GM19324 (cell line): ENCODE data around the gene IP6K3.
A peak's percentile ranks its signal among the peaks of the same experiment; 100 is the strongest.

ENCODE experiments used
- ATAC-seq: cut with Tn5 transposase; IDR thresholded peaks from one replicate; pipeline ENCODE4 v1.9.1; 2021; ENCODE audit warnings: mild to moderate bottlenecking, moderate library complexity; ENCODE audit not compliant: unreplicated experiment, low FRiP score

Gene IP6K3

DNA sequence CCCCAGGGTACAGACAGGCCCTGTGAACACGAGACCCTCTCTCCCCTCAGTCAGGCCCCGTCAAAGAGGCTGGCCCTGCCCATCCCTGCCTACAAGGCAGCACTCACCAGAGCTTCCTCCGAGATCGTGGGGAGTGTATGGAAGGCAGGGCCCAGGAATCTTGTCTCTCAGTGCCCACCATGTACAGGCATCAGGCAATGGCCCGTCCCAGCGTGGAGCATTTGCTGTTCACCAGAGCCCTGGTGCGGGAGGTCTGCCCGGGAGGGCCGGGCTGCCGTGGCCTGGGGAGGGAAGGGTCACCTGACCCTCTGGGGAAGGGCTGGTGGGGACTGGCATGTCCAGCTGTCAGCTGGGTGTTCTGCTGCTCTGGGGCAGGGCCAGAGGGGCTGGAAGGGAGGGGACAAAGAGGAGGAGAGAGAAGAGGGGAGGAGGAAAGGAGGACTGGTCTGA is at the start of gene IP6K3:
Gene IP6K3 (minus strand): TSS at position 255 of the 450 bp plus-strand sequence. CDS start 11,429 bp downstream, outside the sequence.
- ATAC-seq = no peak

DNA sequence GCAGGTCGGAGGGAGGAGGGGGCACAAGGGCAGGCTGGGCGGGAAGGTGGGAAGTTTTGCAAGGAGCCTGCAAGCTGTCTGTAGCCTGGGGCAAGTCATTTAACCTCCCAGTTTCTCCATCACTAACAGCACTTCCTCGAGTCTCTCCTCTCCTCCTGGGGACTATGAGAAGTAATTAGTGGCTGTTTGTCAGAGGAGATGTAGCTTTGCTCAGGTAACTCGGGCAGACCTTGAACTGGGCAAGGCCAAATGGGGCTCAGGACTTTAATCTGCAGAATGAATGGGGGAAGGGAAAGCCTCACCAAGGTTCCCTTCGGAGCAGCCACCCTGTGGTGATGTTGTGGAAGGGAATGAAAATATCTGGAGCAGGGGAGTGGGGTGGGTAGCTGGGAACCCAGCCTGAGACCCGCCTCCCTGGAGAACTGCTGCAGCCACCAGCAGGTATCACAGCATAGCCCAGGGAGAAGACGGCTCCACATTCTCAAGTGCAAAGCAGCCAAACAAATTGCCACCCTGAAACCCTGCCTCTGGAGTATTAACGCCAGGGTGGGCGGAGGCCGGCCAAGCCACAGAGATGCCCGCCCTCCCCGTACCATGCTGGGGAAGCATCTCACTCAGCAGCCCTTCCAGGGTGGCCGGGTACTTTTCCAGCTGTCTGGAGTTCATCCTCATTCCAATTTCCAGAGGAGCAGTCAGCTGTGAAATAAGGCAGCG is 48.4 kb upstream of the IP6K3 start:
- no peak for ATAC-seq

DNA sequence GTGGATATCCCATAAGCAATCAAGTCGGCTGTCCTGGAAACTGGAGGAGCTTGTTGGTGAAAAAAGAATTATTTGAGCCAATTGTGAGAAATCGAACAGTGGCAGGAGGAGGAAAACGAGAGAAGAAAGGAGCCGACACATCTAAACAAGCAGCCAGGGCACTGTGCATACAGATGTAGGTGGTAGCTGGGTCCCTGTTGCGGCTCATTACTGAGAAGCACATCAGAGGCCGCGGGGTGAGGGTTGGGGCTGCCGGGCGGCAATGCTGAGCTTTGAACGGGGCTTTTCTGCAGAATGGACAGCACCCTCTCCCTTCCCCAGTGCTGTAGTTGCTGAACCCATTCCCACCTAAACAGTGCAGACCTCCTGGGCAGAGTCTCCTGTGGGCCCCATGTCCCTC is 46.3 kb upstream of the IP6K3 start:
- no peak for ATAC-seq

GRCh38 chr6:33791620-33792019 is 44.9 kb upstream of the IP6K3 start:
- no peak for ATAC-seq

GRCh38 chr6:33790910-33791309 is 44.2 kb upstream of the IP6K3 start:
- no peak for ATAC-seq

DNA sequence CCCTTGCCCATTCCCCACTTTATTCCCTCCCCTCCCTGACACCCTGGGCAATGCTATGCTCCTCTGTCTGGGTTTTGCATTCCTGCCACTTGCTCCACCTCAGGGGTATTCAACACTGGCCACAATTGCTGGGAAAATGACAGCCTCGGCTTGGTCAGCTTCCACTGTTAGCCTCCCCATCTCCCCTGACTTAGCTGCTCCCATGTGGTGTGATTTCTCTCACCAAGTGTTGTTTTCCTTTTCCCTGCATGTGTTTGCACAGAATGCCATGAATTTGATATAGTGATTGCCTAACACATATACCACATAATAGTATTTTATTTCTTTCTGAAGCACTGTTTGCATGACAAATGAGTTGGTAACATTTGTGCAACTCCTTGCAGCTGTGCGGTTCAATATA is 43.7 kb upstream of the IP6K3 start:
- no peak for ATAC-seq

DNA sequence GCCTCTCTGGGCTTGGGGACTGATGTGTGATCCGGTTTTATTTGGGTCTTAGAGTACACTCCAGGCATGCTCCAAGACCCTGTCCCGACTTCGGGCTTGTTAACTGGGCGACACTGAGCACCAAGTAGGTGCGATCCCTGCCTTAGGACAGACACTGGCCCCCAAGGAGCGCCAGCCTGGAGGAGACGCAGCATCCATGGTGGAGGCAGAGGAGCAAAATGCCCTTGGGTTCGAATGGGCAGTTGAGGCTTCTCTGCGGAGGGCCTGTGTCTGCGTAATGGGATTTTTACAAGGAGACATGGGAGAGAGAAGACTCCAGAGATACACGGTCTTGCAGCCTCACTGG is 42.8 kb upstream of the IP6K3 start:
- no peak for ATAC-seq

DNA sequence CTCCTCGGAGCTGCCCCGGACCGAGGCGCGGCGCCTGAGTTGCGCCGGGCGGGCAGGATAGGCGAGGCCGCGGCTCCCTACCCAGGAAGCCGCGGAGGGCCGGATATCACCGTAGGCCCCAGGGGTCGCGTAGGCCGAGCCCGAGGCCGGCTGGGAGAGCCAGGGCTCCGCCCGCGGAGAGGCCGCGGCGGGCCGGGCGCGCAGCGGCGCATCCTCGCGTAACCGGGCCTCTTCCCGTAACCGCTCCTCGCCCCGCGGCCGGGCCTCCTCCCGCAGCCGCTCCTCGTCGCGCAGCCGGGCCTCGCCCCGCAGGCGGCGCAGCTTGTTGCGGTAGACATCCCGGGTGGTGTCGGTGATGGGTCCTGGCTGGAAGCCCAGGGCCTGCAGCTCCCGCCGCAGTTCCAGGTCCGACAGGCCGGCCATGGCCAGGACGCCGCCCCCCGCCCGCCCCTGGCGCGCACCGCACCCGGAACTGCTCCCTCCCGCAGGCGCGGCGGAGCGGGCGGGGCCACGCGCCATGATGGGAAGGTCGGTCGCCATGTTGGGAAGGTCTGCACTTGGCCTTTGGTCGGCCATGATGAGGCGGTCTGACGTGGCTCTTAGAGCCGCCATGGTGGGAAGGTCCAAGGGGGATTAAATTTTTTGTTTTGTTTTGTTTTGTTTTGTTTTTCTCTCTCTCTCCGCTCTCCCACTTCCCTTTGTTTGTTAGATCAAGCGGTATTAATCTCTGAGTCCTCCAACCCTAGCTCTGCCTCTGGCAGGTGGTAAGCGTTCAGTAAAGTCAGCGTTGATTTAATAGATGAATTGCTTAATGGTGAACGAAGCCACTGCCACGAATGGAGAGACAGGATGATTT is 42.2 kb upstream of the IP6K3 start, which contains the start of gene LEMD2:
Gene LEMD2 (minus strand): TSS at position 437 of the 856 bp plus-strand sequence. CDS start 14 bp downstream, at position 423.
- ATAC-seq = peak; percentile 91

DNA sequence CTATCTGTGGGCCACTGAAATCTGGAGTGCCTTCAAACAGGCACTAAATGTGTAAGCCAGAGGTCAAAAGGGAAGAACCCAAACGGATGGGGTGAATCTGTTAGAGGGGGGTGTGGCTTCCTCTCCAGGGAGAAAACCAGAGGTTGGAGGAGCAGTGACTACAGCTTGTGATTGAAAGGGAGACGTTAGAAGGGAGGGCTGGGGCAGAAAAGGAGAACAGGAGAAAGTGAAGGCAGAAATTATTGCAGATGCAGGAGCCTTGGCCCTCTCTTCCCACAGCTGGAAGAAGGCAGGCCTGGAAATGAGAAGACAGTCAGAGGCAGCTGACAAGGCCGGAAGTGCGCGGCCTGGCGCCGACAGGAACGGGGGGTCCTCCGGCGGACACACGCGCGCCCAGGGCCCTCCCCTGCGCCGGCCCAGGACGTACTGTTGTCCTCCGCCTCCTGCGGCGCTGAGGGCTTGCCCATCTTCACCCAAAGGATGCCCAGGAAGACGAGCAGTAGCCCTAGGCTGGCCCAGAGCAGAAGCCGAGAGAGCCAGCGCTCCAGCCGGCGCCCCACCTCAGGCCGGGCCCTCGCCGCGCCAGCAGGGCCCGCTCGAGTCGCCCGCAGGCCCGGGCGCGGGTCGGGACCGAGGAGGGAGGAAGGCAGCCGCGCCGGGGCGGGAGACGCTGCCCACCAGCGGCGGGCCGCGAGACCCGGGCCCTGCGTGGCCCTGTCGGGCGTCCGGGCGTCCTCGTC is 41.4 kb upstream of the IP6K3 start:
- peak; percentile 51 for ATAC-seq

- ATAC-seq = no peak
These were observed 40.7 kb upstream of the IP6K3 start for GRCh38 chr6:33787346-33787953.

GRCh38 chr6:33786736-33787135 is 40.0 kb upstream of the IP6K3 start:
- ATAC-seq = no peak

DNA sequence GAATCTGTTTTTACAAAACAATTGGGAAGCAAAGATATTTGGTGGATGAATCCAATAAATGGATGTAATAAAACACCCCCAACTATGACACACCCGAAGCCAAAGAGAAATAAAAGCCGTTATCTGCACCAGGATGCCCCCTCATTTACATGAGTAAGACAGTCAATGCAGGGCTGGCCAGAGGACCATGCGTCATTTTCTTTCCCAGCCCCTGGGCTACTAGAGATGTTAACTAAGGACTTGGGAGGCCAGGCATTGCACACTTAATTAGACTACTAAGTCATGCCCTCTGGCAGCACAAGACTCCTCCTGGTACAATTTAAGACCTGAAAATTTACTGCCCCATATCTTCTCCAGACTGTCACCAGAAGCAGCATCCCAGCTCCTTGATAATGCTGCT is 39.1 kb upstream of the IP6K3 start:
- ATAC-seq = no peak

DNA sequence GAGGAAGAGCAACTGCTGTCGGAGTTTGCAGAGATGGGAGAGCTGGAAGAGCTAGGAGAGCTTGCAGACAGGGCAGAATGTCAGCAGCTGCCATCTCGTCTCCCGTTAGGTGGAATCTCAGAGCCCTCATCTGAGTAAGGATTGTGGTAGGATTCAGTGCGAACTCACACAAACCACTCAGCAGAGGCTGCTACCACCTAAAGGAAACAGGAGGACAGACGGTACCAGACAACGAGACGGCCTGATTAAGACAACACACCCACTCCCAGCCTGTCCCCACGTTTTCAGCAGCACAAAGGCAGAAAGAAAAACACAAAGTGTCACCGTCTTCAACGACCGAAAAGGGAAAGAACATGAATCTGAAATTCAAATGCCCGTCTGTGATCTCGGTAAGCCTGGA is 38.1 kb upstream of the IP6K3 start:
- ATAC-seq = no peak

GRCh38 chr6:33783781-33784520 is 37.2 kb upstream of the IP6K3 start:
- no peak for ATAC-seq

DNA sequence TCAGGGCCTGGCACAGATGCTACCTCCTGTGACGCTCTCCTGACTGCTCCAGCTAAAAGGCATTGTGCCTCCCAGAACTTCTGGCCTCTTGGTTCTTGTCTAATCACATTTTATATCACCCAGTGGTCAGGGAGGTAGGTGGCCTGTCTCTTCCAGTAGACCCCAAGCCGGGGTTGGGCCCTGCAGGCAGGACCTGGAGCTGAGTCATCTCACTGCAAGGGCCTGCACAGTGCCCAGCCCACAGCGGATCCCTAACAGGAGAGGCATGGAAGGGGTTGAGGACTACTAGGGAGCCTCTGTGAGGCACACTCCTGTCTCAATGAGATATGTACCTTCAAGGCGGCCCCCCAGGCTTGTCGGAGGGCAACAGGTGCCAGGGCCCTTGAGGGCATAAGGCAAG is 35.9 kb upstream of the IP6K3 start:
- ATAC-seq = no peak

DNA sequence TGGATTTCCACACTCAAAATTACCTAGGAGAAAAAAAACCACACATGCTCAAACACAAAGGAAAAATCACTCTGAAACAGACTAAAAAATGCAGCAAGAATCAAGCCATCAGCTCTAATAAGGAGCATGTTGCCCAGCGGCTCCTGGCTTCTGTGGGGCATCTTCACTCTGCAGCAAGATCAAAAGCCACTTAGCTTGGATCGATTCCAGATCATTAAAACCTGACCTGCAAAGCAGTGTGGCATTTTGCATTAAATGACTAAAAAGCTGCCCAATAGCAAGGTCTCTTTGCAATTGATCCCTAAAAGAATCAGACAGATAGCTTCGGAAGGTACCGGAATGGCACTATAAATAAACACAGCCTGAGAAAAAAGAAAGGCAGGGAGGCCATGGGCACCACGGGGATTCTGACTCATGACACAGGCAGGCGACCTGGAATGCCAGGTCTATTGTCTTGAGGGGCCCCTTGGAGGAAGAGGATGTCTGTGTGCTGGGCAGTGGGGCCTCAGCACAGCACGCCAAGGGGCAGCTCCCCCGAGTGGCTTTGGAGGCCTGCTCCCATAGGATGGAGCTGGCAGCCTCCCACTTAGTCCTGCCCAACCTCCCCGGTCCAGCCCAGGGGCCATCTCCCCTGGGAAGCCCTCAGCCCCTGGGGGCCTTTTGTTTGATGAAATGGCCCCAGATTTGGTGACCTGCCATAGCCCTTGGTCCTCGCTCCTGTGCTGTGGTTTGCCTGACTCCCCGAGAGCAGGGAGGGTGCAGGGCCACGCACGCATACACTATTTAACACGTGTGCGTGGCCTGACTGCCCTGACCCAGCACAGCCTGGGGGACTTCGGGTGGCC is 34.6 kb upstream of the IP6K3 start:
- ATAC-seq = no peak

DNA sequence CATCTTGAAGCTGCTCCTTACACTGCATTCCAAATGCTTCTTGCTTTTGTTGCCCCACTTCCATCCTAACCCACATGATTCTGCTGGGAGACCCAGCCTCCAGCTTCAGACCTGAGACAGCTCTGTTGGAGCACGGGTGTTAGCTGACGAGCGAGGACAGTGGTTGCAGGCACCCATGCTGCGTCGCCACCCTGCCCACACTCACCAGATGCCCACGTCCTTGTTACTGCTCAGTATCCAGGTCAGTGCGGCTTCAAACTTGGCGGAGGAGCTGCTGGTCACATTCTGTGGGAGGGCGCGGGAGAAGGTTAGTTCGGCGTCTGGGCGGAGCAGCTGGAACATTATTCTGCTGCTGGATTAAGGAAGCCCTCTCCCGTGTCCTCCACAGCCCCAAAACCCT is 33.2 kb upstream of the IP6K3 start:
- ATAC-seq = no peak

DNA sequence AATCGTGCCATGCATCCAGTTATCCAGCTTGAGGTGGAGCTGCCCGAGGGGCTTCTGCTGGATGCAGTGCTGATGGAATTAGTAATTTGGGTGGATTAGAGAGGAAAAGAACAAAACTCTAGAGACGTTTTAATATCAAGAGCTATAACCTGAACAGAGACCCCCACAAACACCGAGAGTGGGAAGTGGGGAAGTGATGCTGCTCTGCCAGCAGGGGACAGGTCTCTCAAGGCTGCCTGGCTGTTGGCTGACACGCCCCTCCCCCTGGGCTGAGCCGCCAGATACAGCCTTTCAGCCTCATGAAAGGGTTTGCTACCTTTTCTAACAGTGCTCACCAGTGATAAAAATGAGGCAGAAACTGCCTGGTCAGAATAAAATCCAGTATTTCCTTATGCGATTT is 32.6 kb upstream of the IP6K3 start:
- no peak for ATAC-seq
